Measurements from ENCODE around the gene ARID5B. TPM values are rescaled to one million over a fixed set of nuclear protein-coding genes. Genes with fewer than 3 reads are reported as not detected.

Gene ARID5B
- total and polyA plus RNA-seq, 2 donors (not counting 1 experiment from before 2014, with no cell fraction given) = 22.4 to 237 TPM

GRCh38 chr10:62109587-62110293, 208.2 kb downstream of the ARID5B start:
- H3K79me2 ChIP-seq (ENCODE audit: control insufficient read depth, insufficient read depth, low read length) = peaks cover 2% of the 10 kb centered on the region
- peak overlapping the region; percentile 54 for H3K27ac Mint-ChIP-seq
- WGBS (ENCODE audit: insufficient coverage) = no CpG with 5 or more reads among the region's 1 CpG
- TF ChIP-seq EZH2 (IDR thresholded peaks at IDR 0.05; ENCODE audit: borderline replicate concordance, insufficient read depth, low read depth, low read length, poor library complexity, severe bottlenecking) (no peak), CTCF (IDR thresholded peaks at IDR 0.05) (no peak)
- CTCF ChIA-PET = interaction anchor here (0.7 to 1.4 kb wide), 8 partner anchors 10 to 135 kb away, joined by 3 to 4 read pairs (median 3); no protein-coding TSS in a partner anchor
- peak overlapping the region; percentile 63 for H3K4me2 ChIP-seq (replicated peaks; ENCODE audit: low read depth, low read length, poor library complexity, severe bottlenecking)
- H3K27me3 ChIP-seq (replicated peaks in 1 of 4; ENCODE audit: control extremely low read depth in 1 of 4, control insufficient read depth in 3 of 4, insufficient read depth in 4 of 4, low read length in 3 of 4) = no peaks in the 10 kb centered on the region
- no peaks in the 10 kb centered on the region for H4K20me1 ChIP-seq (ENCODE audit: control insufficient read depth, insufficient read depth, low read length, poor library complexity, severe bottlenecking)
- peak overlapping the region; percentile 18 for H3K4me3 Mint-ChIP-seq
- no peak overlapping the region for H2AFZ ChIP-seq (ENCODE audit: insufficient read depth, low read depth, low read length, poor library complexity, severe bottlenecking)
- ATAC-seq (ENCODE audit: low read depth) (peak; percentile 82), DNase-seq (peak; percentile 82)
- H3K9me3 ChIP-seq (ENCODE audit: control extremely low read depth in 1 of 3, control insufficient read depth in 2 of 3, insufficient read depth in 1 of 3, low read length in 2 of 3) = no peaks in the 10 kb centered on the region
- no peaks in the 10 kb centered on the region for H3K36me3 ChIP-seq (replicated peaks in 1 of 2; ENCODE audit: control extremely low read depth in 1 of 2, control insufficient read depth in 1 of 2, extremely low read depth in 1 of 2, insufficient read depth in 2 of 2, low read length in 1 of 2)
- no peaks in the 10 kb centered on the region for H3K9me3 Mint-ChIP-seq (ENCODE audit: insufficient read depth)
- peak overlapping the region; percentile 66 to 69 for H3K27ac ChIP-seq (ENCODE audit: low read length in 2 of 2)
- peaks cover 65% of the 10 kb centered on the region for H3K4me1 Mint-ChIP-seq
- H3K9ac ChIP-seq (ENCODE audit: low read length) = peak overlapping the region; percentile 17
- intact Hi-C loops (cut with micrococcal nuclease) = loop anchor here (2.0 to 5.0 kb wide), 3 partner anchors 27 to 135 kb away; no protein-coding TSS in a partner anchor
- peak overlapping the region in 1 of 5 experiments; percentile 6 for H3K4me3 ChIP-seq (ENCODE audit: control extremely low read depth in 1 of 5, extremely low read depth in 1 of 5, insufficient read depth in 1 of 5, low read depth in 2 of 5, low read length in 4 of 5)
- POLR2A ChIA-PET = interaction anchor here (0.6 kb wide), 3 partner anchors 29 to 93 kb away, joined by 3 to 5 read pairs (median 3); no protein-coding TSS in a partner anchor
- peaks cover 52 to 65% of the 10 kb centered on the region in 2 donors for H3K4me1 ChIP-seq (ENCODE audit: control insufficient read depth in 2 of 2, insufficient read depth in 2 of 2, low read length in 2 of 2)
- no peaks in the 10 kb centered on the region for H3K27me3 Mint-ChIP-seq

DNA sequence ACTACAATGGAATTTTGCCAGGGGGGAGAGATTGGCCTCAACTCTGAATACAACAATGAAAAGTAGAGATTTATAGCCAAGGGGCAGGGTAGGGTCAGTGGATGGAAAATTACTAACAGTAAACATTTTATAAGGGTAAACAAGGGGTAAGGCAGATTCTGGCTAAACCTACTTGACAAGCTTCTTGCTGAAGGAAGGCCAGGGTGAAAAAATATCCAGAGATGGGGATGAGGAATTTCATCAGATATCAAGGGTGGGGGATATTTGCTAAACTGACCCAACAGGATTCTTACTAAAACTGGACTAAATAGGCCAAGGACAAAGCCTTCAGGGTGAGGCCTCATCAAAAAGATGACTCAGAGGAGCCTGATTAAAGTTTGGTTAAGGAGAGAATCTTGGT, 210.8 kb downstream of the ARID5B start:
- Histone ChIP-seq H2AFZ (ENCODE audit: insufficient read depth, low read depth, low read length, poor library complexity, severe bottlenecking) (no peak overlapping the region), H3K4me1 (ENCODE audit: control insufficient read depth in 2 of 2, insufficient read depth in 2 of 2, low read length in 2 of 2) (peaks cover 35 to 47% of the 10 kb centered on the region in 2 donors), H4K20me1 (ENCODE audit: control insufficient read depth, insufficient read depth, low read length, poor library complexity, severe bottlenecking) (no peaks in the 10 kb centered on the region), H3K4me2 (replicated peaks; ENCODE audit: low read depth, low read length, poor library complexity, severe bottlenecking) (no peak overlapping the region), H3K9me3 (ENCODE audit: control extremely low read depth in 1 of 3, control insufficient read depth in 2 of 3, insufficient read depth in 1 of 3, low read length in 2 of 3) (no peaks in the 10 kb centered on the region), H3K9ac (ENCODE audit: low read length) (no peak overlapping the region), H3K36me3 (replicated peaks in 1 of 2; ENCODE audit: control extremely low read depth in 1 of 2, control insufficient read depth in 1 of 2, extremely low read depth in 1 of 2, insufficient read depth in 2 of 2, low read length in 1 of 2) (no peaks in the 10 kb centered on the region), H3K79me2 (ENCODE audit: control insufficient read depth, insufficient read depth, low read length) (no peaks in the 10 kb centered on the region), H3K27me3 (replicated peaks in 1 of 4; ENCODE audit: control extremely low read depth in 1 of 4, control insufficient read depth in 3 of 4, insufficient read depth in 4 of 4, low read length in 3 of 4) (no peaks in the 10 kb centered on the region), H3K27ac (ENCODE audit: low read length in 2 of 2) (no peak overlapping the region), H3K4me3 (ENCODE audit: control extremely low read depth in 1 of 5, extremely low read depth in 1 of 5, insufficient read depth in 1 of 5, low read depth in 2 of 5, low read length in 4 of 5) (no peak overlapping the region)
- H3K27me3 Mint-ChIP-seq = no peaks in the 10 kb centered on the region
- H3K27ac Mint-ChIP-seq = no peak overlapping the region
- intact Hi-C loops (cut with micrococcal nuclease) = no loop called here
- peaks cover 47% of the 10 kb centered on the region for H3K4me1 Mint-ChIP-seq
- ChIA-PET CTCF (no interaction called here), POLR2A (no interaction called here)
- TF ChIP-seq EZH2 (IDR thresholded peaks at IDR 0.05; ENCODE audit: borderline replicate concordance, insufficient read depth, low read depth, low read length, poor library complexity, severe bottlenecking) = no peak
- TF ChIP-seq CTCF (IDR thresholded peaks at IDR 0.05) = no peak
- no peak for ATAC-seq (ENCODE audit: low read depth)
- no peak for DNase-seq
- H3K4me3 Mint-ChIP-seq = no peak overlapping the region
- no peaks in the 10 kb centered on the region for H3K9me3 Mint-ChIP-seq (ENCODE audit: insufficient read depth)

Measured in B cell (primary cell).